22Rv1 (cell line): ENCODE results near the gene ZCCHC7.
"Not testable (repeated sequence)": the region's sequence is repeated elsewhere in the genome, so short reads cannot be mapped to it uniquely, and the experiment has no call there.

Source experiments
- H3K27ac ChIP-seq: fragments of 450-650 bp; 2 replicates; pipeline ENCODE4 v1.5.1; 2017
- ZFX ChIP-seq: fragments of 450-650 bp; IDR thresholded peaks from 2 replicates; pipeline ENCODE4 v1.6.1; 2017; ENCODE audit warnings: antibody characterized with exemption, borderline replicate concordance
- TF ChIP-seq, protein P1 (sequence below): fragments of 450-650 bp; IDR thresholded peaks from 2 replicates; pipeline ENCODE4 v1.5.1; 2017; ENCODE audit warnings: mild to moderate bottlenecking

The ZCCHC7 gene

DNA sequence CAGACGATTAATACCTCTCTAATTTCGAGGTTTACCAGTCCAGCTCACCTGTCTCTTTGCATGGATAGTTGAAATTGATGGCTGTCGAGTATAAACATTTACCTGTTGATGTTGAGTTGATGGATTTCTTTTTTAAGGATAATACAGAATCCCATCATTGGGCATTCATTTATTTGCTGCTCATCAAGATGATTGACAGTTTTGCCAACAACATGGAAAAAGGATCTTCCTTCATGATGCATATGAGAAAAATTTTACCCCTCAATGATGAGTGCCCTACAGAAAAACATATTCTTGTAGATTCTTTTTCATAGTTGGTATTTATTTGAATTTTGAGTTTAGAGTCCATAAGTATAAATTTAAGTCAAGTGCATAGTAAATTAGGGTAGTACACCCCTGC is 59.2 kb downstream of the ZCCHC7 start:
- TF ChIP-seq, protein P1, sequence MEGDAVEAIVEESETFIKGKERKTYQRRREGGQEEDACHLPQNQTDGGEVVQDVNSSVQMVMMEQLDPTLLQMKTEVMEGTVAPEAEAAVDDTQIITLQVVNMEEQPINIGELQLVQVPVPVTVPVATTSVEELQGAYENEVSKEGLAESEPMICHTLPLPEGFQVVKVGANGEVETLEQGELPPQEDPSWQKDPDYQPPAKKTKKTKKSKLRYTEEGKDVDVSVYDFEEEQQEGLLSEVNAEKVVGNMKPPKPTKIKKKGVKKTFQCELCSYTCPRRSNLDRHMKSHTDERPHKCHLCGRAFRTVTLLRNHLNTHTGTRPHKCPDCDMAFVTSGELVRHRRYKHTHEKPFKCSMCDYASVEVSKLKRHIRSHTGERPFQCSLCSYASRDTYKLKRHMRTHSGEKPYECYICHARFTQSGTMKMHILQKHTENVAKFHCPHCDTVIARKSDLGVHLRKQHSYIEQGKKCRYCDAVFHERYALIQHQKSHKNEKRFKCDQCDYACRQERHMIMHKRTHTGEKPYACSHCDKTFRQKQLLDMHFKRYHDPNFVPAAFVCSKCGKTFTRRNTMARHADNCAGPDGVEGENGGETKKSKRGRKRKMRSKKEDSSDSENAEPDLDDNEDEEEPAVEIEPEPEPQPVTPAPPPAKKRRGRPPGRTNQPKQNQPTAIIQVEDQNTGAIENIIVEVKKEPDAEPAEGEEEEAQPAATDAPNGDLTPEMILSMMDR, result no peak
- no peak for TF ChIP-seq ZFX
- H3K27ac ChIP-seq, result no peak overlapping the region

DNA sequence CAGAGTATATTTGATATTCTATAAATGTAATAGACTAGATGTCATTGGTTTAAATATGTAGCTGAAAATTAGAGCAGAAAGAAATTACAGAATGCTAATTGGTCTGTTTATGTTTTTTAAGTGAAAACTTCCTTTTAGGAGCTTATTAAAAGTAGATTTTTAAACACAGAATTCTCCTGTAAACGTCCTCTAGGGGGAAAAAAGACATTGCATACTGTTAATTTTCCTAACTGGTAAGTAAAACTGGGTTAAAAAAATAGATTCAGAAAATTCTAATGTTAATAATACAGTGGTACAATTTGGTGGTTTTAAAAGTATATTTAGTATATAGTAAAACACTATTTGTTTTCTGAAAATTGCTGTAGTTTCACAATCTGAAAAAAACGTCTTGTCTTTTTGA is 59.8 kb downstream of the ZCCHC7 start:
- TF ChIP-seq, protein P1, result no peak
- no peak for TF ChIP-seq ZFX

DNA sequence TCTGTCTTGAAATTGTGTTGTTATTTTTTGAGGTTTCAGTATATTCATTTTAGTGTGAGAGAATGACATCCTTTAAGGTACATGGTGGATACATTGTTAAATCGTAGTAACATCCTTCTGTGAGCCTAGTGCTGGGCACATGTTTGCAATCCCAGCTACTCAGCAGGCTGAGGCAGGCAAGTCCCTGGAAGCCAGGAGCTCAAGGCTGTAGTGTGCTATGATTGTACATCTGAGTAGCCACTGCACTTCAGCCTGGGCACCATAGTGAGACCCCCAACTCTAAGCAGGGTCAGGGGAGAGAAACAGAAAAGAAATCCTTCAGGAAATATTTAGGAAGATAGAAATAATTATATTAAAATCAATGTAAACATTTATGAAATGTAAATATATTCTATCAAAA is 62.3 kb downstream of the ZCCHC7 start:
- no peak overlapping the region for H3K27ac ChIP-seq
- TF ChIP-seq, protein P1, result no peak
- no peak for TF ChIP-seq ZFX

More for the DNA sequence above, 59.8 kb downstream of the ZCCHC7 start:
- H3K27ac ChIP-seq, result no peak overlapping the region

DNA sequence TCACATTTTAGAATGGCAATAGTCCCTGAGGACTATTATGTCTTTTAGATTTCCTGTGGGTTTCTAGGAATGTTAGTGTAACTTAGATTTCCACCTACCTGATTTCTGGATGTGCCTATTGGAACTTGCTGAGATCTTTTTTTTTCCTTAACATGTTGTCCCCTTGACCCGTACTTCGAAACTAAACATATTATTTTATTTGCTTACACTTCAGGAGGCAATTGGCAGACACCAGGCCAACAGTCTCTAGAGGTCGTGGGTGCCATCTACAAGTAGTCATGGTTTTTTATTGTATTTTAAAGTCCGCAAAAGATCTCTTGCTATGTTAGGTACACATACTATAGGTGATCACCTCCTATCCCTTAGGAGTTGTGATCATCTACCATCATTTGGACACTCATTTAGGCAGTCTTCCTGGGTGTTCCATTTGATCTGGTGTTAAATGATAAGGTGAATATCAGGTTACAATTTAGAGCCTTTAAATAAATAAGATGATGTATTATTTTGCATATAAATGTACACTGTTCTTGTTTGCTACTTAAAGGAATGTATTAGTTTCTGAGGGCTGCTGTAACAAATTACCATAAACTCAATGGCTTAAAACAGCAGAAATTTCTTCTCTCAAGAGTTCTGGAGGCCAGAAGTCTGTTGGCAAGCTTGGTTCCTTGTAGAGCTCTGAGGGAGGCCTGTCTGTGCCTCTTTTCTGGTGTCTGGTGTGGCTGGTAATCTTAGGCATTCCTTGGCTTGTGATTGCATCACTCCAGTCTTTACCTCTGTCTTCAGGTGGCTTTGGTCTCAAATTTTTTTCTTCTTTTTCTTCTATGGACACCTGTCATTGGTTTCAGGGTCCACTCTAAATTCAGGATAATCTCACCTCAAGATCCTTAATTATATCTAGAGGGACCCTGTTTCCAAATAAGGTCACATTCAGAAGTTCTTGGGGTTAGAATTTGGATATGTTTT is 64.8 kb downstream of the ZCCHC7 start:
- H3K27ac ChIP-seq, result no peak overlapping the region
- TF ChIP-seq, protein P1, result no peak
- TF ChIP-seq ZFX, result no peak

DNA sequence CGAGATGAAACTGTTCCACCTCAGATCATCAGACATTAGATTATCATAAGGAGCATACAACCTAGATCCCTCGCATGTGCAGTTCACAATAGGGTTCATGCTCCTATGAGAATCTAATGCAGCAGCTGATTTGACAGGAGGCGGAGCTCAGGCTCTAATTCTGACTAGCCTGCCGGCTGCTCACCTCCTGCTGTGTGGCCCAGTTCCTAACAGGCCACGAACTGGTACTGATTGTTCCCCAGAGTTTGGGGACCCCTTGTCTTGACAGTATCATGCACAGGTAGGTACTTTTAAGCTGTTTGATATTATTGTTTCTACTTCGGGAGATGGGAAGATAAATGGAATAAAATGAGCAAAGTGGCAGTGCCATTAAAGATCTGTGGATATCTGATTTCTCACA is 66.9 kb downstream of the ZCCHC7 start:
- H3K27ac ChIP-seq, result no peak overlapping the region
- TF ChIP-seq, protein P1, result no peak
- no peak for TF ChIP-seq ZFX

DNA sequence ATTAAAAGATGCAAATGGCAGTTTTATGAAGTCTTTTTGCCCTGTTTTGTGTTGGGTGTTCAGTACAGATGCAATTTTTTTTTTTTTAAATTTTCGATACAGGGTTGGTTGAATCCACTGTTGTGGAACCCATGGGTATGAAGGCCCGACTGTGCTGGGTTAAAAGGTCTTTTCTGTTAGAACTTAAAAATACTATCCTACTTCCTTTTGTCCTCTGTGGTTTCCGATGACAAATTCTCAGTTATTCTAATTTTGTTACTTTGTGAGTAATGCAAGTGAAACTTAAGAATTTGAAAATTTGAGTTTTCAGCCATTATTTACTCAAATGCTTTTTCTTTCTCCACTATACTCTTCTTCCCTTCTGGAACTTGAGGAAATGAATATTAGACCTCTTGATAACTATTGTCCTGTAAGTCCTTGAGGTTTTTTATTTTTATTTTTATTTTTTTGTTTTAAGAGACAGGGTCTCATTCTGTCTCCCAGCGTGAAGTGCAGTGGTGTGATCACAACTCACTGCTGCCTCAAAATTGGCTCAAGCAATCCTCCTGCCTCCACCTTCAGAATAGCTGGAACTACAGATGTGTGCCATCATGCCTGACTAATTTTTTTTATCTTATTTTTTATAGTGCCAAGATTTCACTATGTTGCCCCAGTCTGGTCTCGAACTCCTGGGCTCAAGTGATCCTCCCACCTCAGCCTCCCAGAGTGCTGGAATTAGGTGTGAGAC is 67.5 kb downstream of the ZCCHC7 start:
- H3K27ac ChIP-seq, result no peak overlapping the region
- TF ChIP-seq ZFX, result no peak
- TF ChIP-seq, protein P1, result no peak

DNA sequence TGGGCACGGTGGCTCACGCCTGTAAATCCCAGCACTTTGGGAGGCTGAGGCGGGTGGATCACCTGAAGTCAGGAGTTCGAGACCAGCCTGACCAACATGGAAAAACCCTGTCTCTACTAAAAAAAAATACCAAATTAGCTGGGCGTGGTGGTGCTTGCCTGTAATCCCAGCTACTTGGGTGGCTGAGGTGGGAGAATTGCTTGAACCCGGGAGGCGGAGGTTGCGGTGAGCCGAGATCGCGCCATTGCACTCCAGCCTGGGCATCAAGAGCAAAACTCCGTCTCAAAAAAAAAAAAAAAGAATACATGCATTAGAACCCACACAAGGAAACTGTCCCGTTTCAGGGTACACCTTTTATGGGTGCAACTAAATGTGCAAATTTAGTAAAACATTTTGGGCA is 70.4 kb downstream of the ZCCHC7 start:
- H3K27ac ChIP-seq, result not testable (repeated sequence)
